ENCODE data around the gene MARK1.
A peak's percentile ranks its signal among the peaks of the same experiment; 100 is the strongest.

MARK1 gene

DNA sequence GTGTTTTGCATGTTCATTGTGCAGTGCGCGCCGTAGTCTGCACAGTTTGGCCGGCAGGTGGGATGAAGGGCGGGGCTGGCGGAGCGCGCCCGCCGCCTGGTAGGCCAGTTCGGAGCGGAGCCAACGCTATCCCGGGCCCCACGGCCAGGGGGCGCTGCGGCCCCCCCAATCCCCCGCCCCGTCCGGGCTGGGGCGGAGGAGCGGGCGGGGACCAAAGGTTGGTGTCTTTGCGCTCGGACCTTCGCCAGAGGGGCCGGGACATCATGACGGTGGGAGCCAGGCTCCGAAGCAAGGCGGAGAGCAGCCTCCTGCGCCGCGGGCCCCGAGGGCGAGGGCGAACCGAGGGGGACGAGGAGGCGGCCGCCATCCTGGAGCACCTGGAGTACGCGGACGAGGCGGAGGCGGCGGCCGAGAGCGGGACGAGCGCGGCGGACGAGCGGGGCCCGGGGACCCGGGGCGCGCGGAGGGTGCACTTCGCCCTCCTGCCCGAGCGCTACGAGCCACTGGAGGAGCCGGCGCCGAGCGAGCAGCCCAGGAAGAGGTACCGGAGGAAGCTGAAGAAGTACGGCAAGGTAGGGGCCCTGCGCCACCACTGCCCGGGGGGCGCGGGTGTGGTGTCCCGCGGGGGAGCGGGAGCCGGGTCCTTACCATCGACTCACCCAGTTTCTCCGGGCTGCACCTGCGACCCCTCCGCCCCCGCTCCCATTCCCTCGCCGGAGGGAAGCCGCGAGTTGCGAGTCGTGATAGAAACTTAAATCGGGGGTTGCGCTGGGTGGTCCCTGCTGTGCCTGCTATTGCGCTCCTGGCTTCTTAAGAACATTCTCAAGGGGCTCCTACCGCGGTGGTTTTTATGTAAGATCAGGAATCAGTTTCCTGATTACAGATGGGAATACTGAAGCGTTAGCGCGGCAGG, 162.5 kb downstream of the MARK1 start, which contains the start of gene C1orf115:
C1orf115 (plus strand) TSS at position 224 of the 913 bp plus-strand sequence; CDS start at position 264, 40 bp downstream.
- DNase-seq (ENCODE audit: low spot score): peak; percentile 71

DNA sequence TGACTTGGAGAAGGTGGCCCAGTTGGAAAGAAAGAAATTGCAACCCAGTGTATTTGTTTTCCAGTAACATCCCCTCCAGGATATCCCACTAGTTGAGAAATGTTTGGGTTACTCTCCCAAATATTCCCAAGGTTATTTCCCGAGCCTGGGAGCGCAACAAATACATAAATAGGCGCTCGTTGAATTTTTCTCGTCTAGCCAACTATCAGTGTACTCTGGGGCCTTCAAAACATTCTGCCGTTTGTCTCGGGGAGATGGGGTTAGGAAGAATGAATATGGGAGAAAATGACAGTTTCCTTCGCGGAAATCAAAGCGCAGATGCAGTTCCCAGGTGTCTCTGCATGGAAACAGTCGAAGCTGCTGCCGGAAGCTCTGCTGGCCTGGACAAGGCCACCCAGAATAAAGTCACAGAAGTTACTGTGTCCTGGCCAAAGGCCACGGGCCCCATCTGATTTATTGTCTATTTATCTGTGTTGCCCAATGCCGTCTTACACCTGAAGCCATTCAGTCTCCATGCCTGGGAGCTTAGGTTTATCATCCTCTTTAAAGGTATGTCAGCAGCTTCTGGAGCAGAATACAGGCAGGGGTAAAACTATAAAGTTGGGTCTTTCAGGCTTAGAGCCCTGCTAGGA, 163.2 kb downstream of the MARK1 start:
- DNase-seq (ENCODE audit: low spot score): no peak

DNA sequence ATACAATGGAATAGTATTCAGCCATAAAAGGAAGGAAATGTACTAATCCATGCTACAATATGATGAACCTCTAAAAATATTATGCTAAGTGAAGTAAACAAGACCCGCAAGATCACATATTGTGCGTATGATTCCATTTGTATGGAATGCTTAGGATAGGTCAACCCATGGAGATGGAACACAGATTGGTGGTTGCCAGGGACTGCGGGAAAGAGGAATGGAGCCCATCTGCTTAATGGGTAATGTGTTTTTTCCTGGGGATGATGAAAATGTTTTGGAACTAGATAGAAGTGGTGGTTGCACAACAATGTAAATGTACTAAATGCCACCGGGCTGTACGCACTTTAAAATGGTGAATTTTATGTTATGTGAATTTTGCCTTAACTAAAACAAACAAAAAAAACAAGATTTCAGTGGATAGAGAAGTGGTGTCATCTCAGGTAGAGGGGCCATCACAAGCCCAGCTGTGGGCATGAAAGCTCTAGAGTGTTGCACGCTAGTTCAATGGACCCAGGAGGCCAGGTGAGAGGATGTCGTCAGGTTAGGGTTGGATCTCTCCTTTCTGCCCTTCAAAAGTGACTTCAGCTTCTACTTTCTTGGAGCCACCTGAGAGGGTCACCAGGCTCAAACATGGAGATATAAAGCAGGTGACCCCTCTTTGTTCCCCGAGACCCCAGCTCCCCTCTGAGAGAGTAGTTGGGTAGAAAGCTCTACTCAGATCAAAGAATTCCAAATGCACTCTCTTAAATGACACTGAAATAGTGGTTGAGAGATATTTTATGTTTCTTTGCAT, 164.7 kb downstream of the MARK1 start:
- DNase-seq (ENCODE audit: low spot score): no peak

DNA sequence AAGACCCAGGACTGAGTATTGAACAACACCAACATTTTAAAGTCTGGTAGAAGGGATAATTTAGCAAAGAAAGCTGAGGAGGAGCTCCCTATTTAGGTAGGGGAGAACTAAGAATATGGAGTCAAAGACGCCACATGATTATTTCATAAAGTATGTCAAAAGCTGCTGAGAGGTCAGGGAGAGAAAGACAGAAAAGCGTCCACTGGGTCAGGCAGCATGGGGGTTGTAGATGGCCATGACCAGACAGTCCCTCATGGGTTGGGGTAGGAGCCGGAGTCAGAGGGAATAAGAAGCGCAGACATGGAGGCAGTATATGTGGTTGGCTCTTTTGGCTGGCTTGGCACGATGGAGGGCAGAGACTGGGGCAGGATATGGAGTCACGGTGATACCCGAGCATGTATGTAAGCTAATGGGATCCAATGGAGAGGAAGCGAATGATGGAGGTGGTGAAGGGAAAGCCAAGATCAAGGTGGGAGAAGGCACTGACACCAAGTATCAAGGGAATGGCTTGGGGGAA, 167.0 kb downstream of the MARK1 start:
- no peak for DNase-seq (ENCODE audit: low spot score)

DNA sequence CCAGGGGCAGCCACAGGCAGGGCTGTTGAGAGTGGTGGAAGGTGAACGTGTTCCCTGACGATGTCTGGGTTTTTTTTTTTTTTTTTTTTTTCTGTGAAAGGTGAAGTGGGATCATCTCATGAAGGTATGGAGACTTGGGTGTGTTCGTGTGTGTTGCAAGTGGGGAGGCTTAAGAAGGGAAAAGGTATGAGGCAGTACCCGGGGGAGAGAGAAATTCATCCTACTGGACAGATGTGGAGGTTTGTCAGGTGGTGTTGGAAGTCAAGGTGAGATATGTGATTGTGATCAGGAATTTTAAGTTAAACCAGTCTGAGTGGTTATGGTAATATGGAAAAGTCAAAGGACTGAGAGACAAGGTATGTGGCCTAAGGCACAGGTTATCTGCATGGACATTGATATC, 167.5 kb downstream of the MARK1 start:
- DNase-seq (ENCODE audit: low spot score): no peak

DNA sequence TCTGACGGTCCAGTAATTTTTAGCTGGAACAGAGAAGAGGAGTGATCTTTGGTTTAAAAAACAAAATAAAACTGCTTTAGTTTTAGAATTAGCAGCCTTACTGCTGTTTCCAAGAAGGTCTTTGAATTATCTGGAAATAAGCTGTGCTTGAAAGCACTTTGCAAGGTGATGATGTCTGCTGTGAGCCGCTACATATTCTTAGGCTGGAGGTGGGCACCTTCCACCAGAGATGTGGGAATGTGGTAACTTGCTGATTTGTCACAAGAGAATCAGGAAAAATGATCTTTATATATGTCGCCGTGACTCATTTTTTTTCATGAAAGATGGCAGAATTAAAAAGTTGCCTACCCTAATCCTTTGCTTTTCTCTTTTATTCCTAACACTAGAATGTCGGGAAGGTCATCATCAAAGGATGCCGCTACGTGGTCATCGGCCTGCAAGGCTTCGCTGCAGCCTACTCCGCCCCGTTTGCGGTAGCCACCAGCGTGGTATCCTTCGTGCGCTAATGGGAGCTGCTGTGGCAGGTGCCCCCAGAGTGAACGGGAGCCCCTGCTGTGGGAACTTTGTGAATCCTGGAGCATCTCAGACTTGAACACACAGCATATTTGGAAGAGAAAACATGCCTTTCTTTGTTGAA, 168.4 kb downstream of the MARK1 start:
- no peak for DNase-seq (ENCODE audit: low spot score)

DNA sequence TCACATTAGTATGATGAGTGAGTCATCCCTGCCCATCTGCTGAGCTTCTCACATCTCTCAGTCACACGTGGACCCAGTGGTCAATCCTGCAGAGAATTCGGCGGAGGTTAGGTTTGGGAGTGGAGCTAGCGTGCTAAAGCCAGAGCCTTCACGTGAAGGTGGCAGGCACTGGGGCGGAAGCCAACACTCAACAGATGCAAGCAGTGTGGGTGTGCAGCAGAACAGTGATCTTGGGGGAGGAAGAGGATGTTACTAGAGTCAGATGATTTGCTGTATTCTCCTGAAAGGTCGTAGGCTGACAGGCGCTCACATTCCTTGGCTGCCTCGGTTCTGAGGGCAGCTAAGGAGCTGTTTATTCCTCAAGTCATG, 168.9 kb downstream of the MARK1 start:
- DNase-seq (ENCODE audit: low spot score): peak; percentile 4

DNA sequence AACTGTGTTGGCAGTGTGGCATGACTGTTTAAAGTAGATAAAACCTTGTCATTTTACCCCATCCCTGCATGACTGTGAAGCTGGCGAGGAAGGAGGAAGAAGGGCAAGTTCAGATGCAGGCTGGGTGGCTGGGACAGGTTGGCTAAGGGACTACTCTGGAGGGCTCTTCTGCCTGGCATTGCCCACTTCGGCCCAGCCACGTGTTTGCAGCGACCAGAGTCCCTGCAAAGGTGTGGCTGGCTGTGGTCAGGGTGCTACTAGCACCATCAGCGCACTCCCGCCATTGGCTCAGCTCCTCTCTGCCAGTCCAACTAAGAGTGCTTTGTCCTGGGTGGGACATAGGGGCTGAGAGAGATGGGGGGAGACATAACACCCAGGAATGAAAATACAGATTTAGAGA, 169.4 kb downstream of the MARK1 start:
- no peak for DNase-seq (ENCODE audit: low spot score)

DNA sequence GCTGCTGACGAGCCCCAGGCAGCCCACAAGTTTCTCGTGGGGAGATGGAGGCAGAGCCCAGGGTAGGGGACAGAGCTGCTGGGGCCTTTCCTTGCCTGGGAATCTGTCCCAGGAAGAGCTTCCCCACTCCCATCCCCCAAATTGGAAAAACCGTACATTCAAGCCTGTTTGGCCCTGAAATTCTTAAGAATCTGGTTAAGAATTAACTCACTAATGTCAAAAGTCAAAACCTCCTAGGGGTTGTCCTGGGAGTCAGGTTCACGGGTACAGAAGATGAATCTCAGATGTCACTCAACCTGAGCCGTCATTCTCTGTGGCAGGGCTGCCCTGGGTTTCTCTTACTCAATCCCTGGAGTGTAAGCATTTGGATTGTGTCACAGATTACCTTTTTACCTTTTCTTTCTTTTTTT, 170.7 kb downstream of the MARK1 start:
- DNase-seq (ENCODE audit: low spot score): no peak

DNA sequence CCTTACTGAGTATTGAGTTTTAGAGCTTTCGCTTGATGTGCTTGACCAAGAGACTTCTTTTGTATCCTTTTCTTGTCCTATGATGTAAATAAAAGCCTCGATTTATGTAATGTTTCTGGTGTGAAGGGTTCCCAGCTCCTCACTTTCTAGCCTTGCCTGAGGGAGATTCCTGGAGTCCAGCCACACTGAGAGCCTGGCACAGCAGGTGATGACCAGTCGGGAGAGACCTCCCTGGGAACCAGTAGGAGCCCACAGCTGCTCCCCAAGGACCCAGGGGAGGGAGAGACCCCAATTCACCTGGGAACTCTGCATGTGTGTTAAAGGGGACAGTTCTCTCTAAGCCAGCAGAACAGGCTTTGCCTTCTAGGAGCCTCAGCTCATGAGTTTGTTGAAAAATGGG, 171.1 kb downstream of the MARK1 start:
- no peak for DNase-seq (ENCODE audit: low spot score)

DNA sequence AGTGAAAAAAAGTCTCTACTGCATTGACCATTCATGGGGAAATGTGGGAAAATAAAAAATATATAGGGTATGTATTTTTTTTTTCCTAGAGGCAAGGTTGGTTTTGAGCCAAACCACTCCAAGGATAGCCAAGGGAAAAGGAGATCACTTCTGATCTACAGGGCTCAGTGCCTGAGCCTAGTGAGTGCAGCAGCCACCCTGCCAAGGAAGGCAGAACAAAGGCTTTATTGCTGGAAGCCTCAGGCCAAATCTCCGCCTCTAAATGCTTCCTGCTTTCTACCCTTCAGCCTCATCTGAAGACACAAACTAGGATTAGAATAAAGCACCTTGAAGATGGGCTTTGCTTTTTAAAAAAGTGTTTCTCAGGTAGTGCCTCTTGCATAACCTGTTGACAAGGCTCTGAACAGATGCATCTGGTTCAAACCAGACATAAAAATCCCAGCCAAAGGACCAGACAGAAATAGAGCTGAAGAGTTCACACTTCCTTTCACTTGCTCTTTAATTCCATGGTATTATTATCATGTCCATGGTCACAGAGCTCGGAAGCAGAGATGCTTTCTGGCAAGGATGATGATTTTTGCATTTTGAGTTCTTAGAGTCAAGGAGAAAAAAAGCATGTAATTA, 172.7 kb downstream of the MARK1 start:
- DNase-seq (ENCODE audit: low spot score): no peak

DNA sequence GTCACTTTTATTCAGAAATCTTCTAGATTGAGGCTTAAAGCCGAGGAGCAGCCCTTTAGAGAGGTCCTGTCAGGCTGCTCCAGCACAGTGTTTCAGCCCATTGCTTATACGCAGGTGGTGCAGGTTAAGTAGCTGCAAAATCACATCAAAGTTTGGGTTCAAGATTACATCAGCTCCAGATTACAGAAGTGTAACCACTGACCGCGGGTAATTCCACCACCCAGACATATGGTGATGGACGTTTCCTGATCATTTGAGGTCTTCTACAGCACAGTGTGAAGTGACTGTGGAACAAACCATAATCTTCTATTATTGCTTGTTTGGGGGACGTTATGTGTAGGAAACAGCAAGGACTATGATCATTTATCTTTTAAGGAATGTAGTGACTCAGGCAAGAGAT, 174.0 kb downstream of the MARK1 start:
- no peak for DNase-seq (ENCODE audit: low spot score)

DNA sequence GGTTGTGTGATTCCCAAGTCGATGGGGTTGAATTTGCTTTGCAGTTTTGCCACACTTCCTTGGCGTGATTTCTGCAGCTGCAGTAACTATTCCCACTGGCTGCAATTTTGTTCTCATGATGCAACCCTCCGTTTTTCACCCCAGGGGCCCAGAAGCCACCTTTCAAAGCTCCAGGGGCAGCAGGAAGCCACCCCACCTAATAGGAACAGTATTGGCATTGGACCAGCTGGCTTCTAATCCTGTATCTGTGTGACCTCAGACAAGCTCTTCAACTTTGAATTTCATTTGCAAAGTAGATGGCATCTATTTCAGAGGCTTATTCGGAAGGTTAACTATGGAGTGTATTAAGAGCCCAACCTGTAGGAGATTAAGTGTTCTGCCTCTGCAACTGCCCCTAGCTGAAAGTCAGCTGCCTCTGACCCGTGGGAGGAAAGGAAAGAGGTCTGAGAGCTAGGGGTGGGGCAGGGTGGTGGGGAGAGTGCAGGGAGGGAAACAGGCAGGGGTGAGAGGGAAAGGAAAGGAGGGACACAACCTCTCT, 174.9 kb downstream of the MARK1 start:
- no peak for DNase-seq (ENCODE audit: low spot score)

DNA sequence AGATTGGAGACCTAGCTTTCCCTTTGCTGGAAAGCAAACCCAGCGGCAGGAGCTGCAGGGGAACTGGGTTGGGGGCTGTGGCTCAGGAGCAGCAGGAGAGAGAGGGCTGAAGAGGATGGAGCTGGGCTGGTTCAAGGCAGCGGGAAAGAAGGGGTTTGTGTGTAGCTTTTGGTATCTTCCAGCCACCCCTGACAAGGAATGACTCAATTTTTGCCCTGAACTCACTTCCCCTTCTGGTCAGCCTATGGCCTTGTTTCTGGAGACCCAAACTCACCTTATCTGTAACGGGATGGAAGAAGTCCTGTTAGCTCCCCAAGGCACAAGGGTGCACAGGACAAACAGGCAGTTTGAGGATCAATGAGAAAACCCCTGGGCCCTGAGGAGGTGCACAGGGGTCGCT, 175.4 kb downstream of the MARK1 start:
- DNase-seq (ENCODE audit: low spot score): no peak

DNA sequence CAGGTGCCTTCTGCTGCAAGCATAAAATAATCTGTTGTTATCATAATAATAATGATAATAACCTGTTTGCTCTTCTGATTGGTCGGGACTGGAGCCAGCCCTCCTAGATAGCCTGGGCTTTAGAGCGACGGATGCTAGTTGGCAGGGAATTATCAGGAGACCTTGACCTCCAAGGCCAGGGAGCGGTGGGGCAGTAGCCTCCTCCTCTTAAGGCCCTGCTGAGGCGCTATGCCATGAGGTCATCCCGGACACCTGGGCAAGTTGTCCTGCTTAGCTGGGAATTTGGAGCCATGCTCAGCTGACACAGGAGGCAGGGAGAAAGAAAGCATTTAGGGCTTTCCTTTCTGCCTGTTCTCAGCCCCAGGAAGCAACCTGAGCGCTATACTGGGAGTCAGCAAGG, 177.8 kb downstream of the MARK1 start:
- DNase-seq (ENCODE audit: low spot score): no peak

DNA sequence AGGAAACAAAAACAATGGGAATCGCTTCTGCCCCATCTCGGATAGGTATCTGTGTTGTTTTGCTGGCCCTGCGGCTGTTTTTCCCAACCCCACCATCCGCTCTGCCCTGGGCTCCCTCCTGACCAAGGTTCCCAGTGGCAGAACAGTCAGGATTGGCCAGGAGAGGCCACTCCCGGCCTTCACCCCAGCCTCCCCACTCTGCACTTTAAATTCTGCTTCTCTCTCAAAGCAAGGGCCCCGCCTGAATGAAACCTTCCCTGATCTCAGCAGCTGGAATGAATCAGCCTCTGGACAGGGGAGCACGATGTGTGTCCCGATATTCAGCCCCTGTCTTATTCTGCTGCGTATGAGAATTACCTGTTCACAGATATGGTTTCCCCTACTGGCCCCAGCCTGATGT, 178.5 kb downstream of the MARK1 start:
- DNase-seq (ENCODE audit: low spot score): no peak

DNA sequence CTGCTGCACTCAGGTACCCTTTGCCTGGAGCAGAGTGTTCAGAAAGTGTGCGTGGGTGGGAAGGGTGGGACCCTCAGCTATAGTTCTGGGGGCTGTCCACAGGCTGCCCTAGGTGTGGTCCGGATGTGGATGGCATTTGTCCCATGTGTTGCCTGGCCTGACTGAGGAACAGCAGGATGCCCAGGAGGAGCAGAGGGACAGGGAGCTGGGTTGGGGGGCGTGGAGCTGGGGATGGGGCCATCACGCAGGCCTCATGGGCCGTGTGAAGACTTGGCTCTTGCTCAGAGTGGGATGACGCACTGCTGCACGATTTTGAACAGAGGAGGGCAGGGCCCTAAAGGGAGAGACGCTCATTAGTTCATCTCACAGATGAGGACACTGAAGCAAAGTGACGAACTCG, 179.2 kb downstream of the MARK1 start:
- no peak for DNase-seq (ENCODE audit: low spot score)

DNA sequence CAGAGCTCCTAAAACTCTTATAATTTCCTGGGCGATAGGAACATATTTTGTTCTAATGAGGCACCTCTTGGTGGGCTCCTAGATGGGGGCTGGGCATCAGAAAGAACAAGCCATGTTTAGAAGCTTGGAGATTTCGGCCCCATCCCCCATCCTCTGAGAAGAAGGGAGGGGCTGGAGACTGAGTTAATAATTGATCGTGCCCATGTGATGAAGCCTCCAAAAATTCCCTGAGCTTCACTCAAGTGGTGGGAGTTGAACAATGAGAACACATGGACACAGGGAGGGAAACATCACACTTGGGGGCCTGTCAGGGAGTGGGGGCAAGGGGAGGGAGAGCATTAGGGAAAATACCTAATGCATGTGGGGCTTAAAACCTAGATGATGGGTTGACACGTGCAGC, 180.3 kb downstream of the MARK1 start:
- DNase-seq (ENCODE audit: low spot score): no peak

DNA sequence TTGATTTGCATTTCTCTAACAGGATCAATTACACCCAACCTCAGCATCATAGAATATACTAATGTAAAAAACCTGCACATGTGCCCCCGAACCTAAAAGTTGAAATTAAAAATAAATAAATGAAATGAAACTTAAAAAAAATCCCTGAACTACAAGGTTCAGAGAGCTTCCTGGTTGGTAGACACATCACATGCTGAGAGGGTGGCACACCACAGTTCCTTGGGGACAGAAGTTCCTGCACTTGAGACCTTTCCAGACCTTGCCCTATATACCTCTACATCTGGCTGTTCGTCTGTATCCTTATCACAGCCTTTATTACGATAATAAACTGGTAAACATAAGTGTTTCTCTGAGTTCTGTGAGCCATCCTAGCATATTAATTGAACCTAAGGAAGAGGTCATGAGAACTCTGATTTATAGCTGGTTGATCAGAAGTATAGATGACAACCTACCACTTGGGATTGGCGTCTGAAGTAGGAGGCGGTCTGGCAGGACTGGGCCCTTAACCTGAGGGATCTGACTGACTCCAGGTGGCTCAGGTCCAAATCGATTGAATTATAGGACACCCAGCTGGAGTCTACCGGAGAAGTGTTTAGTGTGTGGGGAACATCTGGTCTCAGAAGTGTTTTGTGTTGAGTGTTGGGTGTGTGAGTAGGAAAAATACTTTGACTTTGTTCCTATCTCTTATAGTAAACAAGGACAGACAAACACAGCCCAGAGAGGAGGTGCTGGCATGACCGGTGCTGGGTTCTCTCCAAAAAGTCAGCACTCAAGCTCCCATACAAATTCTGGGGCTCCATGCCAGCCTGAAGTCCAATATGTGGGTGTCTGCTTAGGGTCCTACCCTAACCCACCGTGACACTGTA, 181.2 kb downstream of the MARK1 start:
- DNase-seq (ENCODE audit: low spot score): no peak

DNA sequence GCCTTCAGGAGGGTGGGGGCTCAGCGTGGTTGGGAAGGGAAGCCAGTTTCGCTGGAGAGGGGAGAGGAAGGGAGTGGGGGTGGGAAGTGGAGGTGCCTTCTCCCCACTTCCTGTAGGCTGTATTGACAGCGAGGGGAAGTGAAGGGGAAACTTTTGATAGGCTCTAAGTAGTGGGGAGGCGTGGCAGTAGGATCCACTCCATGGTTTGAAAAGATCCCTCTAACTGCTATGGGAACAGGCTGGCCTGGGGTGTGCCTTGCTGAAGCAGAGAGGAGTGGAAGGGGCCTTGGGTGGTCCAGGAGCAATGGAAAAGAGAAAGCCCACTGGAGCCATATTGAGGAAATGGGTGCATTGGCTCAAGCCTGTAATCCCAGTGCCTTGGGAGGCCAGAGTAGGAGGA, 182.4 kb downstream of the MARK1 start:
- no peak for DNase-seq (ENCODE audit: low spot score)
